NT2/D1 (cell line): ENCODE measurements around the gene TNFRSF1B.
A peak's percentile ranks its signal among the peaks of the same experiment; 100 is the strongest.

Experiments used
- DNase-seq: peaks from one replicate; pipeline ENCODE4 v3.0.0-alpha.2; 2011; ENCODE audit warnings: low read depth, low spot score
- H3K27me3 ChIP-seq: 2 replicates; pipeline ENCODE4 v1.6.0; 2011; ENCODE audit warnings: mild to moderate bottlenecking; ENCODE audit not compliant: insufficient read length, insufficient read depth
- H3K36me3 ChIP-seq: 2 replicates; pipeline ENCODE4 v1.6.1; 2011; ENCODE audit warnings: mild to moderate bottlenecking, low read length, mixed read lengths; ENCODE audit not compliant: insufficient read depth, insufficient read length
- H3K4me1 ChIP-seq: 2 replicates; pipeline ENCODE4 v1.5.1; 2011; ENCODE audit not compliant: insufficient read depth, insufficient read length
- H3K4me3 ChIP-seq: 2 replicates; pipeline ENCODE4 v1.5.1; 2011; ENCODE audit warnings: low read depth; ENCODE audit not compliant: insufficient read length
- H3K9ac ChIP-seq: 2 replicates; pipeline ENCODE4 v1.6.0; 2011; ENCODE audit warnings: low read depth; ENCODE audit not compliant: insufficient read length
- H3K9me3 ChIP-seq: 2 replicates; pipeline ENCODE4 v1.5.1; 2011; ENCODE audit warnings: mild to moderate bottlenecking, low read length; ENCODE audit not compliant: insufficient read depth
- SUZ12 ChIP-seq: IDR thresholded peaks from 2 replicates; pipeline ENCODE4 v1.6.1; 2011; ENCODE audit not compliant: insufficient read length, insufficient read depth; ENCODE audit errors: extremely low read depth
- YY1 ChIP-seq: IDR thresholded peaks from 2 replicates; pipeline ENCODE4 v1.6.1; 2011; ENCODE audit not compliant: insufficient read length, insufficient read depth
- ZNF274 ChIP-seq: IDR thresholded peaks from 2 replicates; pipeline ENCODE4 v1.6.1; 2011; ENCODE audit warnings: mild to moderate bottlenecking, low read depth, low read length

Gene TNFRSF1B

DNA sequence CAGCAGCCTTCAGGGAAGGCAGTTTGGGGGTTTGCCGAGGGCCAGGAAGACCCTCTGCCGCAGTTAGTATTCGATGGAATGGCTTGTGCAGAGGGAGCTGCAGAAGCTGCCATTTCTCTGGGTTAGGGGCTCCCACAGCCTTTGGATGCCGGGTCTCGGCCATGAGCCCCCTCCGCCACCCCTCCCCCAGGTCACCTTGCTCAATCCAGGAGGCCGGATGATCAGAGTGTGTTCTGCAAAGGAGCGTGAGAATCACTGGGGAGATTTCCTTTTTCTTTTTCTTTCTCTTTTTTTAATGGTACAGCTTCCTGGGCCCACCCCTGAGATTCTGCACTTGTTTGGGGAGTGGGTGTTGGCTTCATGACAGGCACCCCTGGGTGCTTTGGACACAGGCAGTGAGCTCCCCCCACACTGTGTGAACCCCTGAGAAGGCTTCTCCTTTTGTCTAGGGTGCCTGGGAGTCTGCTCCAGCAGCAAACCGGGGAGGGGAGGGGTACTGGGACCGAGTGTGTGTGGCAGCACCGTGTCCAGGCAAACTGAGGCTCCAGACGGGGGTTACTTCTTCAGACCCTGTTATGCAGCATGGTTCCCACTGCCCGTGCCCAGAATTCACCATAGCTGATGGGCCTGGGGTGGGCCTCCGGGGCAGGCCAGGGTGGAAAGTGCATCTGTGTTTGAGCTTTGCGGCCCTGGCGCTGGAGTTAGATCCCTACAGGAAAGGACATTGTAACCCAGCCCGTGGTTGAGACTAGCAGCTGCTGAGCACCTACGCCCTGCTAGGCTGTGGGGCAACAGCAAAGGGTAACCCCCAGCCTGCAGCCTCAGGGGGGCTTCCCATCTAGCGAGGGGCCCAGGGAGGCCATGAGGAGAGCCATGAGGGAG, 18.5 kb downstream of the TNFRSF1B start:
- H3K27me3 ChIP-seq, result no peaks in the 10 kb centered on the region
- peaks cover 32% of the 10 kb centered on the region for H3K4me1 ChIP-seq
- H3K9ac ChIP-seq, result peak overlapping the region; percentile 29
- H3K36me3 ChIP-seq, result no peaks in the 10 kb centered on the region
- TF ChIP-seq SUZ12 (no peak), ZNF274 (no peak), YY1 (no peak)
- no peak overlapping the region for H3K4me3 ChIP-seq
- H3K9me3 ChIP-seq, result peaks cover 20% of the 10 kb centered on the region; the same call in 1 of the 2 replicates
- DNase-seq, result no peak

DNA sequence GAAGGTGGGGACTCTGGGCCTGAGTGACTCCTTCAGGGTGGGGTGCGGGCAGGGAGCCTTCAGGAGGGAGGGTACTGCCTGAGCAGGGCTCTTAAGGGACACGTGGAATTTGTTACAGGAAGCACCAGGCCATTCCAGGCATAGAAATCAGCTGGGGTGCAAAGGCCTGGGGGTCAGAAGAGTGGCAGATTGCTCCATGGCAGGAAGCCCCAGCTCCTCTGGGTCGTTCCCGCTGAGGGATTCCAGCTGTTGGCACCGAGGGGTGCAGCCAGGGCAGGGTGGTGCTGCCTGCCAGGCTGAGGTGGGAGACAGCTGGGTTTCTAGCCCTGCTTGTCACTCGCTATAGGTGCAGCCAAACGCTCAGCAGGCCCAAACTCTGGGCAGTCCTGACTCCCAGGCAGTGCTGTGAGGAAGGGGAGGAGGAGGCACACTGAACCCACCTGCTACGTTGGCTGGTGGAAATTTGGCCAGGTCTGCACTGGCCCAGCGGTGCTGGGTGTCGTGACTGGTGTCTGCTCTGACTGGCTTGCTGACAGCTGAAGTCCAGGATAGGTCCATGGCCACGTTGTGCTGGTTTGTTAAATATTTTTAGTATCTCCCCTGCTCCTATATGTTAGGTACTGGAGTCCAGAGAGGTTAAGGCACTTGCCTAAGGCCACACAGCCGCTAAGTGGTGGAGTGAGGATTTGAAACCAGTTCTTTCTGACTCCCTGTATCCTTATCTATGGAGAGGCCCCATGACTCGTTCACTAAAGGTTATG, 19.3 kb downstream of the TNFRSF1B start:
- Histone ChIP-seq H3K4me1 (peaks cover 32% of the 10 kb centered on the region), H3K9ac (peak overlapping the region; percentile 4), H3K9me3 (peaks cover 20% of the 10 kb centered on the region; the same call in 1 of the 2 replicates), H3K36me3 (no peaks in the 10 kb centered on the region), H3K27me3 (no peaks in the 10 kb centered on the region), H3K4me3 (no peak overlapping the region)
- no peak for DNase-seq
- no peak for TF ChIP-seq ZNF274
- no peak for TF ChIP-seq YY1
- TF ChIP-seq SUZ12, result no peak

DNA sequence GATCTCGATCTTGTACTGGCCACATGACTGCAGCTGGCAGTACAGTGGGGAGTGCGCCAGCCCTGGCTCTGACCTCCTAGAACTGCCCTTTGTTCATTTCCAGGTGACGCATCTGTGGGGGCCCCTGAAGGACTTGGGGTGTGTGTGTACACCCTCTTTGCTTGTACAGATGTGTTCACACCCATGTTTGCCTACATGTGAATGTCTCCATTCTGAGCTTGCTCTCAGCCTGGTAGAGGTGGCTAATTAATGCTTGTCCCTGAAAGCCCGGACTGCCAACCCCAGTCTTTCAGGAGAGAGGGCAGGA, 19.8 kb downstream of the TNFRSF1B start:
- H3K4me3 ChIP-seq, result no peak overlapping the region
- no peak overlapping the region for H3K9ac ChIP-seq
- no peak for DNase-seq
- no peaks in the 10 kb centered on the region for H3K36me3 ChIP-seq
- peaks cover 32% of the 10 kb centered on the region for H3K4me1 ChIP-seq
- peaks cover 20% of the 10 kb centered on the region; the same call in 1 of the 2 replicates for H3K9me3 ChIP-seq
- H3K27me3 ChIP-seq, result no peaks in the 10 kb centered on the region
- TF ChIP-seq SUZ12, result no peak

DNA sequence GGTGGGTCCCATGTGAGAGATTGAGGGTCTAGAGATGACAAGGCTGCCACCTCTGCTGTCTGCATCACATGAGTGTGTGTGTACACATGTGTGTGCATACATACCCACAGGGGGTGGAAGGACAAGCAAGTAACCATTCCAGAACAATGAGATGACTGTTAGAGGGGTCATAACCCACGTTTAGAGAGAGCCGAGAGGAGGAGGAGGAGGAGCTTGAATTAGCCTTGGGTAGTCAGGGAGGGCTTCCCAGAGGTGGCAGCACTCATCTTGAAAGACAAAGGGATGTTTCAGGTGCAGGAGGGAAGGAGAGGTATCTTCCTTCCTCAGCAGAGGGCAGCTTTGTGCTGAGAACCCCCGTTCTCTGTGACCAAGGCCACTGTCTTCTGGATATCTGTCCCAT, 21.3 kb downstream of the TNFRSF1B start:
- peaks cover 20% of the 10 kb centered on the region; the same call in 1 of the 2 replicates for H3K9me3 ChIP-seq
- no peak for TF ChIP-seq ZNF274
- TF ChIP-seq SUZ12, result no peak
- no peak for TF ChIP-seq YY1
- H3K9ac ChIP-seq, result no peak overlapping the region
- H3K36me3 ChIP-seq, result no peaks in the 10 kb centered on the region
- no peak for DNase-seq
- no peak overlapping the region for H3K4me3 ChIP-seq
- peaks cover 29% of the 10 kb centered on the region for H3K4me1 ChIP-seq
- no peaks in the 10 kb centered on the region for H3K27me3 ChIP-seq

DNA sequence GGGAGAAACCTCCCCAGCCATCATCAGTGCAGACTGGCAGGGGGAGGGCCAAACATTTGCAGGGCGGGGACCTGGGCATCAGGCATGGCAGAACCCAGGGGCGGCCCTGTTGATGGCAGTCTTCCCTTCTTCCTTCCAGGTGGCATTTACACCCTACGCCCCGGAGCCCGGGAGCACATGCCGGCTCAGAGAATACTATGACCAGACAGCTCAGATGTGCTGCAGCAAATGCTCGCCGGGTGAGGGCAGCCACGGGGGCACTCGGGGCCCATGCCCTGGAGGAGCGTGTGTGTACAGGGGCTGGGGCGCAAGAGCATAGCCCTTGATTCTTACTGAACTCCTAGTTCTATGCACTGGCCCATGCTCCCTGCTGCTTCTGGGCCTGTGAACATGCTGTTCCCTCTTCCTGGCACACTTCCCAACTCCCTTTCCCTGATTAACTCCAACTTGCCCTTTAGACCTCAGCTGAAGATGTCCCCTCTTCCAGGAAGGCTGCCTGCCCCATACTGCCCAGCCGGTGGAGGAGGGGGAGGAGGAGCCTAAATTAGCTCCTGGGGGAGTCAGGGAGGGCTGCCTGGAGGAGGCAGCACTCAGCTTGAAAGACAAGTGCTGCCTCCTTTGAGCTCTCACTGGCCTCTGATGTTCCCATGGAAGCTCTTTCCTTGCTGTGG, 22.0 kb downstream of the TNFRSF1B start:
- H3K27me3 ChIP-seq, result no peaks in the 10 kb centered on the region

DNA sequence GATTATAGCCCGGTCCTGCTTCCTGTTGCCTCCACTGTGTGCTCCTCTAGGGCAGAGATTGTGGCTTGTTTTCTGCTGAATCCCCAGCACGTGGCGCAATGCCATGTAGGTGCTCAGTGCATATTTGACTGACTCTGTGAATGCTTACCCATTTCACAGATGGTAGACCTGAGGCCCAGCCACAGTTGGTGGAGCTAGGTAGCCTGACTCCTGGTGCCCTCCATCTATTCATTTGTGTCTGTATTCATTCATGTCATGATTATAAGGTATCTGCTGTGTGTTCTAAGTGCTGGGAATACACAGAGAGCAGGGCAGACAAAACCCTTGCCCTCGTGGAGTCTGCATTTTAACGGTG, 22.5 kb downstream of the TNFRSF1B start:
- TF ChIP-seq ZNF274 (no peak), SUZ12 (no peak), YY1 (no peak)
- DNase-seq, result no peak
- peaks cover 28% of the 10 kb centered on the region for H3K4me1 ChIP-seq
- no peaks in the 10 kb centered on the region for H3K27me3 ChIP-seq
- H3K9me3 ChIP-seq, result peaks cover 19% of the 10 kb centered on the region; the same call in 1 of the 2 replicates
- H3K4me3 ChIP-seq, result no peak overlapping the region
- H3K9ac ChIP-seq, result no peak overlapping the region
- no peaks in the 10 kb centered on the region for H3K36me3 ChIP-seq

More for the DNA sequence above, 22.0 kb downstream of the TNFRSF1B start:
- no peak for DNase-seq
- peaks cover 20% of the 10 kb centered on the region; the same call in 1 of the 2 replicates for H3K9me3 ChIP-seq
- no peak overlapping the region for H3K9ac ChIP-seq
- H3K4me1 ChIP-seq, result peaks cover 29% of the 10 kb centered on the region
- no peaks in the 10 kb centered on the region for H3K36me3 ChIP-seq
- H3K4me3 ChIP-seq, result no peak overlapping the region
- TF ChIP-seq SUZ12, result no peak
- TF ChIP-seq YY1, result no peak
- TF ChIP-seq ZNF274, result no peak
